Measurements from ENCODE around the gene ACACB. TPM values are rescaled to one million over a fixed set of nuclear protein-coding genes. Genes with fewer than 3 reads are reported as not detected.

ACACB gene
- total RNA-seq, 2 donors from 2014 or later: 6.8 to 12.7 TPM

DNA sequence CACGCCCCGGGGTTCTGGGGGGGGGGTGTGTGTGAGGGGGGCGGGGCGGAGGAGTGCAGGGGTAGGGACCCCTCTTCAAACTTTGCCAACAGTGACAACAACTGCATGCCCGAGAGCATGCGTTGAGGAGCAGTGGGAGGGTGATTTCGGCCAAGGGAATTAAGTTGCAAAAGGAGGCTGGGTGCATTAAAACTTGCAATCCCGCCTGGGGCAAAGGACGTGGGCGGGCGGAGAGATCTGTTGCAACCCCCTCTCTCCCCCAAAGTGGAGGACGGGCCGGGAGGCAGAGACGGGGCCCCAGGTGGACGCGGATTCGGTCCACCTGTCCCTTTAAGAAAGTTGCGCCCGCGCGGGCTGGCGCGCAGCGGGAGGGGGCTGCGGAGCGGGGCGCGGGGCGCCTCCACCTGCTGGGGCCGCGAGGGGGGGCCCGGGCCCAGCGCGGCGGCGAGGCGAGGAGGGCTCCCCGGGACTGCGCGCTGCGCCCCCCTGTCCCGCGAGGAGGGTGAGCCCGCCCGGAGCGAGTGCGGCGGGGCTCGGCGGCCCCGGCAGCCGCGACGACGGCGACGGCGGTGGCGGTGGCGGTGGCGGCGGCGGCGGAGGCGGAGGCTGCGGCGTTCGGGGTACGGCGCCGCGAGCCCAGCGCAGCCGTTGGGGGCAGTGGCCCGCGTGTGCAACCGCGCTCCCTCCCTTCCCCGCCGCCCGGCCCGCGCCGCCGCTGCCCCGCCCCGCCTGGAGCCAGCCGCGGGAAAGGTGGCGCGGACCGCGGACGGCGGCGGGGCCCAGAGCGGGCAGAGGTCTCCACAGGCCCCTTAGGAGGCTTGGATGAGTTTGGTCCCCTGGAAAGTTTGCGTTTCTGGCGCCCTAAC, 193.2 kb downstream of the ACACB start:
- Mint-ChIP-seq H3K4me3 (peak overlapping the region; percentile 74), H3K27ac (no peak overlapping the region), H3K36me3 (ENCODE audit: low read depth) (no peaks in the 10 kb centered on the region), H3K4me1 (peaks cover 35% of the 10 kb centered on the region), H3K27me3 (ENCODE audit: insufficient read depth) (peaks cover 64% of the 10 kb centered on the region), H3K9me3 (no peaks in the 10 kb centered on the region)
- DNase-seq: no peak
- peaks cover 51% of the 10 kb centered on the region for H3K27me3 ChIP-seq (ENCODE audit: control insufficient read depth, insufficient read depth, low read length, poor library complexity, severe bottlenecking)
- WGBS, 2 experiments (ENCODE audit: insufficient coverage in 1 of 2, insufficient read length in 1 of 2): 0% methylated on average over 2 to 95 of the region's 99 CpGs
- no peaks in the 10 kb centered on the region for H3K9me3 ChIP-seq (ENCODE audit: control insufficient read depth, low read length)
- no peak overlapping the region for H3K9ac ChIP-seq (ENCODE audit: extremely low read depth, low read length, poor library complexity, severe bottlenecking)
- TF ChIP-seq, protein P1, sequence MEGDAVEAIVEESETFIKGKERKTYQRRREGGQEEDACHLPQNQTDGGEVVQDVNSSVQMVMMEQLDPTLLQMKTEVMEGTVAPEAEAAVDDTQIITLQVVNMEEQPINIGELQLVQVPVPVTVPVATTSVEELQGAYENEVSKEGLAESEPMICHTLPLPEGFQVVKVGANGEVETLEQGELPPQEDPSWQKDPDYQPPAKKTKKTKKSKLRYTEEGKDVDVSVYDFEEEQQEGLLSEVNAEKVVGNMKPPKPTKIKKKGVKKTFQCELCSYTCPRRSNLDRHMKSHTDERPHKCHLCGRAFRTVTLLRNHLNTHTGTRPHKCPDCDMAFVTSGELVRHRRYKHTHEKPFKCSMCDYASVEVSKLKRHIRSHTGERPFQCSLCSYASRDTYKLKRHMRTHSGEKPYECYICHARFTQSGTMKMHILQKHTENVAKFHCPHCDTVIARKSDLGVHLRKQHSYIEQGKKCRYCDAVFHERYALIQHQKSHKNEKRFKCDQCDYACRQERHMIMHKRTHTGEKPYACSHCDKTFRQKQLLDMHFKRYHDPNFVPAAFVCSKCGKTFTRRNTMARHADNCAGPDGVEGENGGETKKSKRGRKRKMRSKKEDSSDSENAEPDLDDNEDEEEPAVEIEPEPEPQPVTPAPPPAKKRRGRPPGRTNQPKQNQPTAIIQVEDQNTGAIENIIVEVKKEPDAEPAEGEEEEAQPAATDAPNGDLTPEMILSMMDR (conservative IDR thresholded peaks at IDR 0.05): no peak
- H3K36me3 ChIP-seq (ENCODE audit: control insufficient read depth, insufficient read depth, low read length): no peaks in the 10 kb centered on the region
- peaks cover 24% of the 10 kb centered on the region for H3K4me1 ChIP-seq (ENCODE audit: control insufficient read depth, insufficient read depth, low read length)
- peak overlapping the region; percentile 76 for H3K4me3 ChIP-seq (ENCODE audit: low read length)
- no peak overlapping the region for H3K27ac ChIP-seq (ENCODE audit: low read depth, low read length)

DNA sequence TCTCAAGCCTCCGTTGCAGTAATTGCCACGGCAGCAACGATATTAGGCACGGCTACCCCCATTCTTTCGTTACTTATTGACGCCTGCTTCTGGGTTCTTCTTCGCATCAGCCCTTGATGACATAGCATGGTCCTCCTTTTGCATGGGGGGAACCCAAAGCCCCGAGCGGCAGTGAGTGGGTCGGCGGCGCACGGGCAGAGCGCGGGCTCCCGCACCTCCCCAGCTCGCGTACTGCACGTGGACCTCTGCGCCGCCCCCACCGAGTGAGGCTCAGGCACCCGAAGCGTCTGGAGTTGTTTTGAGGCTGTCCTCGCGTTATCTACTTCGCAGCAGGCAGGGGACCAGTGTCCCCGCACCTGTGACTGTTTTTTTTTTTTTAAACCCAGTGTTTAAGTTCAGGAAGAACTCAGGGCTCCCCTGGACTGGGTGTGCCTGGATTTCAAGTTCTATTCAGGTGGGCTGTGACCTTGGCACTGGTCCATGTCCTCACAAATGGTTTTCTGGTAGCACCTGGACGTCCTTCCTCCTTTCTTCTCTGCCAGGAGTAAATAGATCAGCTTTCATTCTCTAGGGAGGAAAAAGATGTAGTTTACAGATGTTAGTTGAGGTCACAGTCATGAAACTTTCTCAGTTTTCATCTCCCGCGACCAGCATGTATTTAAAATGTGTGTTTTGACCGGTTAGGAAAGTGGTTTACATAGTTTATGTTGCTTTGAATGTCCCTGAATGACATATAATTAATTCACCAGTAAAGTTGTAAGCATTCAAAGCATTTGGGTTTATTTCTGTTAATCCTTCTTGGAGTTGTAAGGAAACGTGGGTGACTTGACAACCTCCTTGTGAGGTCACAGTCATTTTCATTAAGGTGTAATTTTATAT, 194.1 kb downstream of the ACACB start:
- TF ChIP-seq, protein P1 (conservative IDR thresholded peaks at IDR 0.05): no peak
- H3K4me1 ChIP-seq (ENCODE audit: control insufficient read depth, insufficient read depth, low read length): peaks cover 24% of the 10 kb centered on the region
- H3K4me1 Mint-ChIP-seq: peaks cover 35% of the 10 kb centered on the region
- H3K36me3 Mint-ChIP-seq (ENCODE audit: low read depth): no peaks in the 10 kb centered on the region
- WGBS, 2 experiments (ENCODE audit: insufficient coverage in 1 of 2, insufficient read length in 1 of 2): 2 to 13% methylated on average over 24 to 33 of the region's 33 CpGs
- H3K4me3 ChIP-seq (ENCODE audit: low read length): peak overlapping the region; percentile 76
- H3K27me3 ChIP-seq (ENCODE audit: control insufficient read depth, insufficient read depth, low read length, poor library complexity, severe bottlenecking): peaks cover 51% of the 10 kb centered on the region
- no peaks in the 10 kb centered on the region for H3K9me3 Mint-ChIP-seq
- peak; percentile 76 for DNase-seq
- H3K9me3 ChIP-seq (ENCODE audit: control insufficient read depth, low read length): no peaks in the 10 kb centered on the region
- H3K27ac Mint-ChIP-seq: no peak overlapping the region
- peak overlapping the region; percentile 61 for H3K4me3 Mint-ChIP-seq
- H3K27ac ChIP-seq (ENCODE audit: low read depth, low read length): no peak overlapping the region
- no peak overlapping the region for H3K9ac ChIP-seq (ENCODE audit: extremely low read depth, low read length, poor library complexity, severe bottlenecking)
- H3K27me3 Mint-ChIP-seq (ENCODE audit: insufficient read depth): peaks cover 64% of the 10 kb centered on the region
- no peaks in the 10 kb centered on the region for H3K36me3 ChIP-seq (ENCODE audit: control insufficient read depth, insufficient read depth, low read length)

Other genes starting within 250 kb of the ACACB start
- not detected for gene DAO, start 236.5 kb upstream of the ACACB start, total RNA-seq
- gene SVOP, start 95.5 kb upstream of the ACACB start, total RNA-seq: not detected
- gene USP30, start 64.0 kb upstream of the ACACB start, total RNA-seq: 10 to 100 TPM in 1 of 2 donors, 1 to 10 TPM in 1; 6.3 to 10.8 TPM
- 10 to 100 TPM; 10.5 to 23.3 TPM for gene ALKBH2, start 23.1 kb upstream of the ACACB start, total RNA-seq
- gene UNG, start 19.0 kb upstream of the ACACB start, total RNA-seq: 100 to 1,000 TPM; 104 to 114 TPM
- gene FOXN4, start 192.7 kb downstream of the ACACB start, total RNA-seq: under 1 TPM; 0.20 to 0.55 TPM
- not detected for gene MYO1H, start 231.3 kb downstream of the ACACB start, total RNA-seq